COR-L47 (cell line): ENCODE data around the gene TSPAN9.
A peak's percentile ranks its signal among the peaks of the same experiment; 100 is the strongest.

Experiments
- DNase-seq: peaks from one replicate; lab custom pipeline; 2025; lab: John Stamatoyannopoulos, UW

Gene TSPAN9

DNA sequence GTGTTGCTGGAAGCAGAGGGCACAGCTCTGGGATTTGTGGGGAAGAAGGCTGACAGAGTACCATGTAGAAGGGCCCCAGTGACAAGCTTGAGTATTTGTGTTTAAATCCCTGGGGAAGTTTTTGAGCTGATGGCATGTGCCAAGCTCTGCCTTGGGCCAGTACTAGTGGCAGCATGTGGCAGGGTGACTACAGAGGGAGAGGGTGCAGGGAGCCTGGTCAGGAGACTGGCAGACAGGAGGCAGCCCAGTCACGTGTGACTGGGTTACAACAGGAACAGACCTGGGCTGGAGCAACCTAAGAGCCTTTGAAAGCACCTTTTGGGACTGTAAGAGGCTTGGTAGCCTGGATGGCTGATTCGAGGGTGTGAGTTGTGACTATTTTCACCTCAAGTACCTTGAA lies 112.1 kb downstream of the TSPAN9 start:
- DNase-seq = no peak

DNA sequence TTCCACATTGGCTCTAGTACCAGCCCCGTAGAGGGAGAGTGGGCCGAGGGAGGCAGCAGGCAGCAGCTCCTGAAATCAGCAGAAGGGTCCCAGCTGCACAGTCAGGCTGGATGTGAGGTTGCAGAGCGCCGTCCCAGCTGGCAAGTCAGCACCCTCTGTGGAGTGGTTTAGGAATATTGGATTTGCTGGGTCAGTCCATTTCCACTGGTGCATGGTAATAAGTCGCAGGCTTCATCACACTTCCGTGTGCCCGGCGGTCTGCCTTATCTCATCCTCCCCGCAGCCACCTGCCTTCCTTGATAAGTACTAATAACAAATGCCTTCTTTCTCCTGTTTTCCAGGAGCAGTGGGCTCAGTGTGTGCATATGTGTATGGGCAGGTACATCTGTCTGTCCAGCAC lies 112.9 kb downstream of the TSPAN9 start:
- no peak for DNase-seq

DNA sequence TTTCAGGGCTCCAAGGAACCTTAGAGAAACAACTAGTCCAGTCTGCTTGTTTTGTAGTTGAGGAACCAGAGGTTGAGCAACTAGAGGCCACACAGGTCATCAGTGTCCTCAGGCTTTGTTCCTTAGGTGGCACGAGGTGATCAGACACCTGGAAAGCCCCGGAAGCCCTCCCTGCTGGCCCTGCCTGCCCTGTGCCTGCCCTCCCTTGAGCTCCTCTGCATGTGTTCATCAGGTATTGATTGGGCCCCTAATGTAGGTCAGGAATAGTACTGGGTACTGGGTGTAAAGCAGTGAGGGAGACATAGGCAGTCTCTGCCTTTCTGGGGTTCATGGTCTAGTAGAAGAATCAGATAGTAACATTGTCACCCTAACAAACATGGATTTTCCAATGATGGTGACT lies 114.3 kb downstream of the TSPAN9 start:
- no peak for DNase-seq

DNA sequence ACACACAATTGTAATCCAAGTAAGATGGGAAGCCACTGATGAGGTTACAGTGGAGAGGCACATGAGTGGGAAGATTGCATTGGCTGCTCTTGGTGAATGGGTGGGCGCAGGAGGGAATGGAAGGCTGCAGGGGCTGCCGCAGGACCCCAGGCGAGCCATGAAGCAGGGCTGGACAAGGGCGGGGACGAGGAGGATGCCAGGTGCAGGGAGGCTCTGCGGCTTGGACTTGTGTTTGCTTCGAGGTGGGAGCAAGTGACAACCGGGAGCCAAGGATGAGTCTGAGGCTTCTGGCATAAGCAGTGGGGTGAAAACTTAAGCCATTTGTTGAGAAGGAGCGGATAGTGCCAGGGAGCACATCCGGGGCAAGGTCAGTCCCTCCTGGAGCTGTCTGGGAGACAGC lies 115.0 kb downstream of the TSPAN9 start:
- no peak for DNase-seq

DNA sequence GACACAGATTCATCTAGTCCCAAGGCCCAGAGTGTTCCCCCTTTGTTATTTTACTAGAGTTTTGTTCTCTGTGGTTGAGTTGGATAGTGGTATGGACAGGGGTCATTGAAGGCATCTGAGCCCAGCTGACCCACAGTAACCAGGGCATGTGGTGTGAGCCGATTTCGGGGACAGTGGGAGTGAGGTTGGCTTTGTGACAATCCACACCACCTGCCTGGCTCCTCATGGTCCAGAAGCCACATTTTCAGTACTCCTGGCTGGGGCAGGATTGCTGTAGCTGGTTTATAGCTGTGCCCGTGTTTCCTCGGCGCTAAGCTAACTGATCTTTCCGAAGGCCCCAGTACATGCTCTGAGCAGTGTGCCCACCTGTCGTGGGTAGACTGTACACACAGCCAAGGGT lies 116.0 kb downstream of the TSPAN9 start:
- no peak for DNase-seq

DNA sequence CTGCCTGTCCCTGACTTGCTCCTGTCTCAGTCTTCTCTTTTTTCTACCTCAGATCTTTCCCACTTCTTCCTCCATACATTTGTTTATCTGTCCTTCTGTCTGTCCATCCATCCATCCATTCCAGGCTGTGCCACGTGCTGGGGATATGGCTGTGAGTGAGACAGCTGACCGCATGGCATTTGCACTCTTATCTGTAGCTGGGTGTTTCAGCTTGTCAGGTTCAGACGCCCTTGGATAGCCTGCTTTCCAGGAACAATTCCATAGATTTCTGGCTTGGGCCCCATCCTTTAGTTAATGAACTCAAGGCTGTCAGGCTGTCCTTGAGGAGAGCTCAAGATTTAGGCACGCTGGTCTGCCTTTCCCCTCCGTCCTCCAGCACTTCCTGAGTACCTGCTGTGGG lies 116.6 kb downstream of the TSPAN9 start:
- no peak for DNase-seq

DNA sequence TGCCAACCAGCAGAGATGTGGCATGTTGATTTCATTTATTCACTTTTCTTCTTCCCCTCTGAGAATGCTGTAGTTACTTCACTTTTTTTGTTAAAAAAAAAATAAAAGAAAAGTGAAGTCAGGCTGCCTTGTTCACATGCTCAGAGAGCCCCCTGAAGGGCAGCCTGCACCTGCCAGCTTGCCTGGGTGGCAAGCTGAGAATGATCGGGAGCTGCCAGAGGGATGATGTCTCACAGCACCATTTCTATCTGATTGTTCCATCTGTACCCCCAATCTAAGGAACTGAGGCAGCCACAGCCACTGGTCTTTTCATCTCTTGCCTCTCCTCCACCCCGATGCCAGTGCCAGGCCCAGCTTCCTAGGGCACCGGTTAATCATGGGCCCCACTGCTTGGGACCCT lies 118.2 kb downstream of the TSPAN9 start:
- no peak for DNase-seq

DNA sequence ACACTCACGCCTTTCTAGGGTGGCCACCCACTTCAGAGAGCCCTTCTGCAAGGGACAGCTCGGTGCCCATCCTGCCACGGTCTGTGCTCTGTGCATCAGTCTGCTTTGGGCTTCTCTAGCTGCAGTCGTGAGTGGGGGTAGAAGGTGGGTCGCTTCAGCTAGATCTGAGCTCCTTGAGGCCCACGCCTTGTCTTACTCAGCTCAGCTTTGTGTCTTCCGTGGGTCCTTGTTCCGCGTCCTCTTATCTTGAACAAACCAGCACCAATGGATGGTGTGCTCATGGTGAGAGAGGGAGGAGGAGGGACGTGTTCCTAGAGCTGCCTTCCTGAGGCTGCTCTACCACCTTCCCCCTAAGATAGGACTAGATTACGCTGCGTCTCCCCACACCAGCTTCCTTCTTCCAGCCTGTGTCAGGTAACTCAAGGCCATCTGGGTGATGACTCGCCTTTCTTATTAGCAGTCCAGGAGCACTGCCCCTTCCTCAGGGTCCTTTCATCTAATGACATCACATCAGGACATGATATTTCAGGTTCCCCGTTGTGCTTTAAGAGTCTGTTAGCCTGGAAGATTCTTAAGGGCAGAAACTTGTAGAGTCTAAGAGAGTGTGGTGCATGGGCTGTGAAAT lies 118.8 kb downstream of the TSPAN9 start:
- no peak for DNase-seq

DNA sequence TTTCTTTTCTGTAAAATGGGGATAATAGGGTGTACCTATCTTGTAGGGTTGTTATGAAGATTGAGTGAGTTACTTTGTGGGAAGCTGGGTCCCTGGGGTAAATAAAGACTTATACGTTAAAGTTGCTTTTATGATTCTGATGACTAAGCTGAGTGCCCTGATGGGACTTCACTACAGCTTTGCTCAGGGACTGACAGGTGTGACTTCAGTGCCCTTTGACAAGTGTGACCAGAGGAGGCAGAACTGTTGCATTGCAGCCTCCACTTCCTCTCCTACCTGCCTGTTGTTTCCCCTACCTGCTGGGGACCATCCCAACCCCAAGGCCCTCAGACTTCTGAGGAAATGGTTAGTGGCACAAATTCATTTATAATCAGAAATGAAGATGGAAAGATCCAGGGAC lies 119.3 kb downstream of the TSPAN9 start:
- no peak for DNase-seq

DNA sequence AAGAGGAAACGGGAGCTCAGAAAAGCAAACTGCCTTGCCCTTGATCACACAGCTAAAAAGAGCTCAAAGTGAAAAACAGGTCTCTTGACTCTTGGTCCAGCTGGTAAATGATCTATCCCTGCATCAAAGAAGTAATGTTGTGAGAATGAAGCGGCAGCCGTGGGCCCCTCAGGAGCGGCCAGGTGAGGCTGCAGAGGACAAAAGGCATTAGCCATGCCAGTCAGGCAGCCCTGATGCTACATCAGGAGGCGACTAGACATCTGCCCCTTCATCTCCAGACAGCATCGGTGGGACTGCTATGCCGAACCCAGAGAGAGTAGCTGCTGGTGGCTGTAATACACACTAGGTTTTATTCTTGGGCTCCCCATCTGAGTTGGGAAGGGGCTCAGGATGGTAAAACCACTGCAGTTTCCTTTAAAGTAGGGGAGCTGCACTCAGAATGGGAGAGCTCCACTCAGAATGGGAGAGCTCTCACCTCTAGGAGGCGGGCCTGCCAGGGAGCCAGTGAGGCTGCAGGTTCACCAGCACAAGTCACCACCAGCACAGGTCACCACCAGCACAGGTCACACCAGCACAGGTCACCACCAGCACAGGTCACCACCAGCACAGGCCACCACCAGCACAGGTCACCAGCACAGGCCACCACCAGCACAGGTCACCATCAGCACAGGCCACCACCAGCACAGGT lies 120.1 kb downstream of the TSPAN9 start:
- no peak for DNase-seq

DNA sequence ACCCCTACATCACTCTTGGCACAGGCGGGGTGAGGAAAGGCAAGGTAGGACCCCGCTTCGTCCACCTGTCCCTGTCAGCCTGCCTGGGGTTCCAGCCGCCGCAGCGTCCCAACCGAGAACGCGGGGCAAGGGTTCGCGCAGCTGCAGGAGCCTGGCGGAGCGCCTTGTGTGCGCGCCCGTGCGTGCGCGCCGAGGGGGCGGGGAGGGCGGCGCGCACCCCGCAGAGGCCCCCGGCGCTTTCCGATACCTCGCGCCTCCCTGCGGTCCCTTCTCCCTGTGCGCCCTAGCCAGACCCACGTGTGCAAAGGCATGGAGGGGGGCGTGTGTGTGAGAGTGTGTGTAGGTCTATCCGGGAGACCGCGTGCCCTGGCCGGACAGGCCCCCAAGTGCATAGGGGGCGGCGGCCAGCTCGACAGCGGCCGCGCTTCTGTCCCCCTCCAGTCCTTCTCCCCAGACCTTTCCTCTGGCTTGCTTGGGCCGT lies 122.4 kb downstream of the TSPAN9 start:
- DNase-seq = no peak

DNA sequence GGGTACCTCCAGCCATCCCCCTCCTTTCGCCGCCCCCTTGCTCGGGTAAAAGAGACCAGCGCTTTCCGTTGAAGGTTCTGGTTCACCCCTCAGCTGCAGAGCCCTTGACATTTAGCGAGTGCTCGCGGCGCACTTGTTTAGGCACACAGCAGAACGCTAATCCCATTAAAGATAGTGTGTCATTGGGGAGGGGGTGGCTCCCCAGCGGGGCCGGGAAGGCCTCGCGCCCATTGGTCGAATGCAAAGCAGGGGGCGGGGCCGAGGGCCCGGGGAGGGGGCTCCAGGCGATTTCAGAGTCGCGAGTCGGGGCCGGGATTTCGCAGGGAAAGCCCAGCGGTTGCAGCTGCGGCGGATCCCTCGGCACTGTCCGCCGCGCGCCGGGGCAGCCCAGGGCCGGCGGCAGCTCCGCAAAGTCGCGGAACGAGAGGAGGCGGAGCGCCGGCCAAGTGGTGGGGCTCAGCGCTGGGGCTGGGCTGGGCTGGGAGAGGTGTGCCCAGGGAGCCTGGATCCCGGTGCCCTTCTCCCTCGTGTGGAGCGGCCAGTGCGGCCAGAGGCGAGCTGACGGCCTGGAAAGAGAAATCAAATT lies 122.9 kb downstream of the TSPAN9 start:
- DNase-seq = peak; percentile 53

DNA sequence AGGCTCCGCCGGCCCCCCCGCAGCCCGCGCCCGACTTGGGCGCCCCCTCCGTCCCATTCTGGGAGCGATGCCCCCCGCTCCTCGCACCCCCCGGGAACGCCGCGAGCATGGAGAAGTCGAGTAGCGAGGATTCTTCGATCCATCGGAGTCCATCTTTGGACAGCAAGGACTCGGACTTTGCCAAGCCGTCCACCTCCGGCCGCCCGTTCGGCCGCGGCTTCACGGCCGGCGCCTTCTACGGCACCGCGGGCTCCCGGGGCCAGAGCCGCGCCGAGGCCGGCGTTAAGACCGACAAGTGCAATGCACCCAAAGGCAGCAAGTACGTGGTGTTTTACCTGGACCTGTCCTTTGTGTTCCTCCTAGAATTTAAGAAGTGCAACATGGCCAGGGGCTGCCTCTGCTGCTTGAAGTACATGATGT lies 123.6 kb downstream of the TSPAN9 start:
- DNase-seq = no peak

DNA sequence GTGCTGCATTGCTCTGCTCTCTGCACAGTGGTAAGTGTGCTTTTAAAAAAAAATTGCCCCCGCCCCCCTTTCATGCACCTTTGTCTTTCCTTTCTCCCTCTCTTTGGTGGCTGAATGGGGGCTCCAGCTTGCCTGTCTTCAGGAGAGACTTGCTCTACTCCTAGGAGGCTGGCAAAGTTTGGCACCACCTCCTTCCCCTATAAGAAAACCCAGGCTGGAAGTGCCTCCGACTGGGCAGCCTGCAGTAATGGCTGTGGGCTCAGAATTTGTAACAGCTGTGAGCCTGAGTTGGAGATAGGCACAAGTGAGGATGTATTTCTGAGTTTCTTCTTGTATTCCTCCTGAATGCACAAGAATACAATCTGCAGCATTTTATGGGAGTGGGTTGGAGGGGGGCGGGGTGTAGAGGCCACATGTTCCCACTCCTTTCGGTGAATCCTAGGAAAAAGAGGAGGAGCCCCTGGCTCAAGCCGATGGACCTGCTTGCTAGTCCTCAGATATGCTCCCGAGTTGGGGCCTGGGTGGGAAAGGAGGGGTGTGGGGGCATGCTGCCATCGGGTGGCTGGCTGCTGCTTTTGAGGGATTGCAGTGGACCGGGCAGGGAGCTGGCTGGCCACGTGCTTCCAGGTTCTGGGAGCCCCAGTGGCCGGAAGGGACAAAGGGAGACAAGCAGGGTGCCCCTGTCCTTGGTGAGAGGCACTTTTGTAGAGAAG lies 124.3 kb downstream of the TSPAN9 start:
- DNase-seq = no peak

DNA sequence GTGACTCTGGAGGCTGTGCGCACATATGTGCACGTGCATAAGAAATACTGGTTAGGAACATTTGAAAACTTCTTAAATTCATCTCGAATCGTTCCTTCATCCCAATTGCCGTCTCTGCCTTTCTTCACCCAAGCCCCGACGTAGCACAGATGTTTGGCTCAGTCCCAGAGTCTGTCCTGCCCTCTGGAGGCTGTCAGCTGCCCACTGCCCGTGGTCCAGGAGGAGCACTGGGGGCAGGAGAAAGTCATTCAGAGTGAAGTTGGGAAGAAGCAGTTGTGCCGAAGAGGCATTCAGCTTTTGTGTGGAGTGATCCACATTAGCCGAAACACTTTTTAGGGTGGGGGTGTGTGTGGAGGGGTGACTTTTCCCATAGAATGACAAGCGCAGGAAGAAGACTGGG lies 124.9 kb downstream of the TSPAN9 start:
- no peak for DNase-seq

DNA sequence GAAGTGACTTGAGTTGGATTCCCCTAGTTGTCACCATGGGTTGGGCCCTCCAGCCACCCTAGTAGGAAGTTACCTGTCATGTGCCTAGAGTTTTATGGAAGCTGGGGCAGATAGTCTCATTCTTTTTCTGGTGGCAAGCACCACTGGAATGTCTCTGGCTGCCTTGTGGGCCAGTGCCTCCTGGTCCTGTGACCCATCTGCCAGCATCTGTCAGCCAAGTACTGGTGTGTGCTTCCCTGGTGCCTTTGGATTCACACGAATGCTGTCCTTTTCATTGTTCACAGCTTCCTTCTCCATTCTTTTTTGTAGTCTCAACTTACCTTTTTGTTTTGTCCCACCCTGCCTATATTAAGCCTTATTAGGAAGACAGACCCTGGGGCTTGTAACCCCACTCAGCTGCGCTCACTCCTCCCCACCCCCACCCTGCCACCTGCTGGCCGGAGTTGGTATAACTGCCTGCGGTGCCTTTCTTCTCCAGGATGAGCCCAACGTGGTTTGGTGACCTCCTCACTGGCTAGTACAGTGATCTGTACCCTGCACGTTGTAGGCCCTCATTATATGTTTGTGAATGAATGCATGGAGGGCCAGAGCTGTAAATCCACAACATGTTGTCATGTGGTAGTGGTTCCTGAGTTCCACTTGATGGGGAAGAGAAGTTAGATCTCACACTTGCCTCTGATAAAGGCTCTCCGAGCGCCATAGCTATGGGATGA lies 125.7 kb downstream of the TSPAN9 start:
- no peak for DNase-seq

DNA sequence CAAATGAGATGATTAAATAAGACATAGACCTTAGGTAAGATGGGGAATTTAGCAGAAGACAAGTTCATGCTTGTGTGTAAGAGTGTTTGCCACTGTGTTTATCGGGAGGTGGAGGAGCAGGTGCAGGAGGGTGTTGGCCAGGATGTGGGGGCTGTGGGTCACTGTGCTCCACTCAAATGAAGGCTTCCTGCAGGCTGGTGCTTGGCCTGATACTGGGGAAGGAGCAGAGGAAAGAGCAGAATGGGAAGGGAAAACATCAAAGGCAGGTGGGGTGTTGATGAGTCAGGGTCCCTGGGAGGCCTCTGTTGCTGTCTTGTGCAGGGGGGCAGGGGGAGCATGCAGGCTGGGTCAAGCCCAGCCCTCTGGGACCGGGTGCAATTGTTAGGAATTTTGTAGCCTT lies 126.5 kb downstream of the TSPAN9 start:
- DNase-seq = no peak

DNA sequence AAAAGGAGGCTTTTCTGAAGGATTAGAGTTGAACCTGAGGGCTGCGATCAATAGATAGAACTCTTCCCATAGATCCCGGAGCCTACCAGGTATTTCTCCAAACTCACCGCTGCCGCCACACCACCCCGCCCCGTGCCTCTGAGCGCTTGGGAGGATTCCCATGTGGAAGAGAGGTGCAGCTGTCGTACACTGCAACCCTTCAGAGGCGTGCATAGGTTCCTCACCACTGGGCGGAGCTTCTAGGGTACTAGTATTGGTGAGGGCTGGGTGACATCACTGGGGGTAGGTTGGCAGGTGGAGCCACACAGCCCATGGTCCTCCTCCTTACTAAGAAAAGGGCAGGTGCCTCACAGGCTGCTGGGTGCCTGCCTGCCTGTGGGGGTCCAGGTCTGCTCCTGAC lies 127.0 kb downstream of the TSPAN9 start:
- DNase-seq = peak; percentile 68

DNA sequence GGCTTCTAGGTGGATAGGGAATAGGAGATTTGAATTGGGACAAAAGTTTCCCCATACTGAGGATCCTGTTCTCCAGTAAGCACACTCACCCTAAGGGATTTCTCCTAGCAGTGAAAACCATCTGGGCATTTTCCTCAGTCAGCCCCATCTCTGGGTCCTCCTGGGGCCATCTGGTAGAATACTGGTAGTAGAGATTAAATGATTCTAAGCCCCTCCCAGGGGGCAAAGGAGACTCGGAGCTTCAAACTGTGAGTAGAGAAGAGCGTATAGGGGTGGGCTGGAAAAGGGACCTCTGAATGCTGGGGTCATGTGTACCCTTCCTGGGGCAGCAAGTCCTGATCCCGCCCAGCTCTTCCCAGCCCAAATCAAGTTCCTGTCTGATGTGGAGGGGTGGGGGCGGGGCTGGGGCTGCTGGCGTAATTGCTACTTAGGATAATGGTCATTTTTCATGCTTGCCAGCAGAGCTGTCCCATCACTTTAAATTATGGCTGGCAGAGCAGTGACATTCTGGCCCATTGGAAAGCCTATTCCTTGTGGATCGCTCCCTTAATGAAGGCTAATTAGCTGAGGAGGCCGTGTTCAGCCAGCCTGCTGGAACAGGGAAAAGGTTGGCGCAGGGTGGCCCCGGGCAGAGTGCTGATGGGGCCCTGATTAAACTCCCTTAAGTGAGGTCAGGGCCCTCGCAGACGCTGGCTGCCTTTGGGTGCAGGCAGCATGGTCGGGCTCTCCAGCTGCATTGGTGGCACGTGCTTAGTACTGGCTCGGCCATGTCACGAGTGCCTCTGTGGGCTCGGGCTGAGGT lies 127.8 kb downstream of the TSPAN9 start:
- DNase-seq = no peak

DNA sequence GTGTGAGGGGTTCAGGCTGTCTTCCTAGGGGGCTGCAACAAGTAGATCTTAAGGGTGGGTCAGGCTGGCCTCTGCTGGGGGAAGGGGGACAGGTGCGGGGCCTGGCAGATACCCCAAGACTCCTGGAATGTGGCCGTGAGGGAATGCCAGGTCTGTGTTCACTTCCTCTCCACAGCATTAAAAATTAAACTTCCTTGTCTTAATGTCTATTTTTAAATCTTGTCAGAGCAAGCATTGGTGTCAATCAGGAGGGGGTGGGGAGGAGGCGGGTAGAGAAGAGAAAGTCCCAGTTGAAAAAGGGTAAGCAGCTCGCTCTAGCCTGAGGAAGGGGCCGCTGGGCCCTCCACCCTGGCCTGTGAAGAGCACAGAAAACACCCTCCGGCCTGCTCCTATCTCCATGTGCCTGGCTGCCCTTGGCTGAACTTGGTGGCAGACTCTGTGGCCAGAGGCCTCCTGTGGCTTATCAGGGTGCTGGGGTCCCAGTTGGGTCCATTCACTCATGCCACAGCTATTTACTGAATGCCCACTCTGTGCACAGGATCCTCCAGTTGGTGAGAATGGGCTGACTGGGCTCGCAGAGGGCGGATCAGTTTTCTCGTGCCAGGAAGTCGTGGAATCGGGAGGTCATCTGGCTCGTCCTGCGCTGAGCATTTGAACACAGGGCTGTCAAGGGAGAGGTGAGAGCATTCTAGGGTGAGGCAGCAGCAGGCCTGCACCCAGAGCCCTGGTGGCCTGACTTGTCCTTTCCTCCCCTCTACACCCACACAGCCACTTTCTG lies 128.8 kb downstream of the TSPAN9 start:
- DNase-seq = no peak
